HG03439 (cell line): ENCODE results near the gene CHIC1.
"Not testable (repeated sequence)": the region's sequence is repeated elsewhere in the genome, so short reads cannot be mapped to it uniquely, and the experiment has no call there.

ENCODE experiments used
- ATAC-seq: cut with Tn5 transposase; IDR thresholded peaks from one replicate; pipeline ENCODE4 v1.9.1; 2021; ENCODE audit warnings: mild to moderate bottlenecking, moderate library complexity; ENCODE audit not compliant: unreplicated experiment

Gene CHIC1

DNA sequence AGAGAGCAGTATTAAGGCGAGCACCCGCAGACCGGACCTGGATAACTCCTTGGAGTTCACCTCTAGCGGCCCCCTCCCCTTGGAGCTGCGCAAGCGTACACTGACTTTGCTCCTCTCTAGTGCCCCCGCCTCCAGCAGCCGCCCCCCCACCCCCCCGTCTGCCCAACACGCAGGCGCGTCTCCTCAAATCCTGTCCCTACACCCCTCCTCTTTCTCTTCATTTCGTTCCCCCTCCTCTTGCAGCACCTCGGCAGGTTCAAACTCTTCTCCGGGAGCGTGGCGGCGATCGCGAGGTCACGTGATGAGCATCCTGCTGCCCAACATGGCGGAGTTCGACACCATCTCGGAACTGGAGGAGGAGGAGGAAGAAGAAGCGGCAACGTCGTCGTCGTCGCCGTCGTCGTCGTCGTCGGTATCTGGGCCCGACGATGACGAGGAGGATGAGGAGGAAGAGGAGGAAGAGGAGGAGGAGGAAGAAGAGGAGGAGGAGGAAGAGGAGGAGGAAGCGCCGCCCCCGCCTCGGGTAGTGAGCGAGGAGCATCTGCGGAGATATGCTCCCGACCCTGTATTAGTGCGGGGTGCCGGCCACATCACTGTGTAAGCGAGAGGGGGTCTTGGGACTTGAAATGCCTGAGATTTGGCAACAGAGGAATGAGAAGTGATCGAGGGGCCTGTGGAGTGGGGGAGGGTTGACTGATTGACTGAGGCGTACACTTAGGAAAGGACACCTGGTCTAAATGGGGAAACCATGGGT is at the start of gene CHIC1:
Gene CHIC1, plus strand, starts transcription at position 214 of the 754 bp plus-strand sequence. Its CDS starts 88 bp downstream, at position 302.
- peak; percentile 65 for ATAC-seq

GRCh38 chrX:73522823-73523222 is 40.2 kb upstream of the CHIC1 start:
- ATAC-seq: not testable (repeated sequence)

DNA sequence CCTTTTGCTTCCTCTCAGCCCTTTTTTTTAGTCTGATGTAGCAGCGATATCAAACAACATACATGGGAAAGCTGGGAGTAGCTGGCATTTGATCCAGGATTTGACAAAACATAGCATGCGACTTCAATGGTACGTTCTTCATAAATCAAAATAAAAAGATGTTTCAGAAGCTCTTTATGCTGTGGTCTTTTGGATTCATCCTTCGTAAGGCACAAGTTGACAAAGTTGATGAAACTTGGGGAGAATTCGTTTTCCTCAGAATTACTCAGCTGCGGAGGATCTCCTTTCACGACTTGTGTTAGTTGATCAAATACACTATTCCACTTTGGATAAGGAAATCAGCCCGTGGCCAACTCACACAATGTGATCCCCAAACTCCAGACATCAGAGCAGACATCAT is 38.1 kb upstream of the CHIC1 start:
- no peak for ATAC-seq

DNA sequence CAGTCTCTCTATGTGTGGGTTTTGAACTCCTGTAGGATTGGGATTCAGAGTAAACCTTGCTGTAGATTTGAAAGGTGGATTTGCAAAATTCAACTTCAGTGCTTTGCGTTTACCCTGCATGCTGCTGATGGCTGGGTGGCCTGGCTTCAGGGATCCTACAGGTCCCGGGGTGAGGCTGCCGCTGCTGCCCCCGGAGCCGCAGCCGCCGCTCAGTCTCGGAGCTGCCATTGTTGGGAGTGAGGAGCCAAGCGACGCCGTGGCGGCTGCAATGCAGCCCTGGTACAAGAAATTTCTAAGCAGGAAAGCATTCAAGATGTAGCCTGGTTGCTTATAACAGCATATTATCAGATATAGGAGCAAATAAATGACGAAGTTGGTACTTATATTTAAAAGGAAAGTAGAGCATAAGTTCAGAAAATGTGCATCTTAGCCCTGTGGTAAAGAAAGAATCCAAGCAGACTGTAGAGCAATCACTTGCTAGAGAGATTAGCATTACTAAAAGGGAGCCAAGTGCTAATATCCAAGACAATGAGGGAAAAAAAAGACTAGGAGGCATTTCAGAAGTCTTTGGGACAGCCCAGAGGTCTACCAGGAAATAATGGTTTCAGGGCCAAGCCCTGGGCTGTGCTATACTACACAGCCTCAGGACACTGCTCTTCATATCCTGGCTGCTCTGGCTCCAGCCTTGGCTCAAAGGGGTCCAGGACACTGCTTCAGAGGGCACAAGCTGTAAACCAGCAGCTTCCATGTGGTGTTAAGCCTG is 36.9 kb upstream of the CHIC1 start:
- ATAC-seq: no peak

GRCh38 chrX:73531655-73532054 is 31.3 kb upstream of the CHIC1 start:
- ATAC-seq: not testable (repeated sequence)

GRCh38 chrX:73556159-73556558 is 6.8 kb upstream of the CHIC1 start:
- ATAC-seq: no peak

DNA sequence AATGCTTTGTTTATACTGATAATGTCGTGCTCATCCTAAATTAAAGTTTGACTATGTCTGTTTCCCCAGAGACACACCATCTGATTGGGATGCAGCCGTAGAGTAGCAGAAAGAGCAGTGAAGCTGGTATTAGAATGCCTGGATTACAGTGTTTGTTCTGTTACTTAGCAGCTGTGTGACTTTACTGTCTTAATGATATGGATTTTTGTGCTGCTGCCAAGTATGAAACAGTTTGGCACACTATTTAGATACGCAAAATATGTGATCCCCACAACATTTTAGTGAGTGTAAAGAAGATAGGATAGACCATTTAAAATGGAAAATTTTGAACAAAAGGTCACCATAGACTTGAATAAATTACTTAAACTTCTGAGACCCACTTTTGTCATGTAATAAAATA is 1.2 kb upstream of the CHIC1 start:
- no peak for ATAC-seq

DNA sequence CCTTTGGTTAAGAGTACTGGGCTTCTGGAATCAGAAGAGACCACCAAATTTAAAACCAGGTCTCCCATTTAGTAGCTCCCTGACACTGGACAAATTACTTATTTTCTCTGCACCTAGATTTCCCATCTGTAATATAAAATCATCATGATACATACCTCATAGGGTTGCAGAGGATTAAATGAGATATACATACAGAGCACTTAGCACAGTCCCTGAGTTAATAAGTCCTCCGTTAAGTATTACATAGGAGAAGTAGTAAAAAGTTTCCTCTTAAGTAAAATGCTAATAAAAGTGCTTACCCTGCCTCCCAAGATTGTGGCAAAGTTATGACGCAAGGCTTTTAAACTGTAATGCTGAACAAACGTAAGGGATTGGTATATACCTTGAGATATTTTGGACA is 539 bp upstream of the CHIC1 start:
- peak; percentile 13 for ATAC-seq

DNA sequence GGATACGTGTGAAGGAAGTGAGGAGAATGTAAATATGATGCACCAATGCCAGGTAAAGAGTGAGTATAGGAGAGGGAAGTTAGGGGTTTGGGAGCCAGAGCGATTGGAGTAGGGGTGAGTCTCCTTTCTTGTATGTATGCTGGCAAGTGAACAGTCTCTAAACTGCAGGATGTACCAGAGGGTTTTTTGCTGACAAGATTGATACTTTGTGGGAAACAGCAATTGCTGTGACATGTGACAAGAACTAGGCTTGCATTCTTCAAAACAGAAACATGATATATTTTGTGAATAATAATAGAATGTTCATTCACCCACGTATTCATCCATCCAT is 706 bp downstream of the CHIC1 start:
- peak; percentile 36 for ATAC-seq

DNA sequence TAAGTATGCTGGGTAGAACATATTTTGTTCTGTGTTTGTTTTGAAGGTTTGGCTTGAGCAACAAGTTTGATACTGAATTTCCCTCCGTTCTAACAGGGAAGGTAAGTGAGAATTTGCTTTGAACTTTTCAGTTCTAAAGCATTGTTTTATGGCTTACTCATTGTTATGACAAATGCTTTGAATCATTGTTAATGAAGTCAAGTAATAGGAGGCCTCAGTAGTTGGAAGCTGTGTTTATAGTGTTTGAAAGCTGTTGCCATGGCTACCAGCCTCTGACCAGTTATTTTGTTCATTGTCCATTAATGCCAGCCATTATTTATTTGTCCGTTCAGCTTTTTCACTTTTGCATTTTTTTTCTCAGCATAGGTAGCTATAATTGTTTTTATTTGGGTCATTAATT is 14.4 kb downstream of the CHIC1 start:
- ATAC-seq: no peak

- no peak for ATAC-seq
Observed at GRCh38 chrX:73581002-73581628, 18.1 kb downstream of the CHIC1 start.

- ATAC-seq: not testable (repeated sequence)
Observed at GRCh38 chrX:73597758-73598157, 34.8 kb downstream of the CHIC1 start.

DNA sequence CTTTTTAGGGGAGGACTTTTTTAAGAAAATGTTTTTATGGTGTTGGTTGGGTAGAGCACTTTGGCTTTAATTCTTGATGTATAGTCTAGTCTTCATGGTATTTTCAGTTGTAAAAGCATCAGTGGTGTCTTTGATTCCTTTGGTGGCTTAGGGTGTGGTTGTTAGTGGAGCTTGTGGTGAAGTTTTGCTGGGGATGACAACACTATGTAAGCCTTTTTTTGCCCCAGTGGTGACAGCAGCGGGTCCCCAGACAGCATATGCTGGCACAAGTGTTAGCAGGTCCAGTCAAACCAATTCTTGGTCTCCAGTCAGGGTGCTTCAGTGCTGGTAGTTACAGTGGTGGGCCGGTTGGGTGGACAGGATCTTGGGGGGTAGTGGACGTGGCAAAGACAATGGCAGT is 52.0 kb downstream of the CHIC1 start:
- no peak for ATAC-seq

GRCh38 chrX:73641669-73642068 is 78.7 kb downstream of the CHIC1 start:
- not testable (repeated sequence) for ATAC-seq

GRCh38 chrX:73647212-73647611 is 84.2 kb downstream of the CHIC1 start:
- ATAC-seq: no peak

- ATAC-seq: no peak
Observed at GRCh38 chrX:73647632-73648322, 84.8 kb downstream of the CHIC1 start.

DNA sequence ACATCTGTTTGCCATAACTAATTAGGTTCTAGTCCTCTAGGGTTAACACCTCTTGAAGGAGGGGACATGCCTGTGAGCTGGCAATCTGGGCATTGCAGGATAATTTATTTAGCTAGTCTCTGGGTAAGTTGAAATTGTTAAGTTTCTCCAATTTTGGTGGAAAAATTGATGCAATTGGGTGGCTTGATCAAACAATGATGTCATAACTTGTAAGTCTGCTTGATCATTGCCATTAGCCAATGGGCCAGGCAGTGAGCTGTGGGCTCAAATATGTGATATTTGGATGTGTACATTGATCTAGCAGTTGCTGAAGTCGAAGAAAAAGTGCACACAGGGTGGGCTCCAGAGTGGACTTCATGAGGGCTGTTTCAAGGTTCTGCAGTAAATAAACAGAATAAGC is 98.3 kb downstream of the CHIC1 start:
- not testable (repeated sequence) for ATAC-seq

DNA sequence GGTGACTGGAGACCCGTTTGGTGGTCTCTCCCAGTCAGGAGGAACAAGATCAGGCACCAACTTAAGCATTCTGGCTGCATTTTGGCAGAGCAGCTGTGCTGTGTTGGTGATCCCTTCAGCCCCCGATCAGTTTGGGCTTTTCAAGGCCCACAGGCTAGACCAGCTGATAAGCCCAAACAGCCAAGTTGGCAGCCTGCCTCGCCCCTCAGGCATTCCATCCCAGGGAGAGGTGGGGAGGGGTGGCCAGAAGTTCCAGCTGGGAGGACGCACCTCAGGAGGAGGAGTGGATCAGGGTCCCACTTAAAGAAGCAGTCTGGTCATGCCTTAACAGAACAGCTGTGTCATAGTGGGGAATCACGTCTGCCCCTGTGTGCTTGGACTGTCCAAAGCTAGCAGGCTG is 105.8 kb downstream of the CHIC1 start:
- ATAC-seq: no peak

DNA sequence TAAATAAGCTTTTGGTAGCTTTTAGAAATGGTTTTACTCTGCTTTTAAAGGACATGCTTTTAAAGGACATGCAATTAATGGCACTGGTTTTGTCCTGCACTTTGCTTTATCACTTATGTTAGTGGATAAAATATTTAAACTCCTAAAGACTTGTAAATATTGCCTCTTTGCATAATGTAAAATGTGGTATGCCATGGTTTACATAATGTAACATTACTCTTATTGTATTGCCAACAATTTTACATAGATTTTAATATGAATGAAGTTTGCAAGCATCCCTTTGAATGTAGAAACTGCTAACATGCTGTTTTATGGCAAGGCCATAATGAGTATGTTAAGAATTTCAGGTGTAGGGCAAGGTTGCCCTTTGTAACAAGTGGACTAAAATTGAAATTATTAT is 118.4 kb downstream of the CHIC1 start:
- ATAC-seq: no peak

DNA sequence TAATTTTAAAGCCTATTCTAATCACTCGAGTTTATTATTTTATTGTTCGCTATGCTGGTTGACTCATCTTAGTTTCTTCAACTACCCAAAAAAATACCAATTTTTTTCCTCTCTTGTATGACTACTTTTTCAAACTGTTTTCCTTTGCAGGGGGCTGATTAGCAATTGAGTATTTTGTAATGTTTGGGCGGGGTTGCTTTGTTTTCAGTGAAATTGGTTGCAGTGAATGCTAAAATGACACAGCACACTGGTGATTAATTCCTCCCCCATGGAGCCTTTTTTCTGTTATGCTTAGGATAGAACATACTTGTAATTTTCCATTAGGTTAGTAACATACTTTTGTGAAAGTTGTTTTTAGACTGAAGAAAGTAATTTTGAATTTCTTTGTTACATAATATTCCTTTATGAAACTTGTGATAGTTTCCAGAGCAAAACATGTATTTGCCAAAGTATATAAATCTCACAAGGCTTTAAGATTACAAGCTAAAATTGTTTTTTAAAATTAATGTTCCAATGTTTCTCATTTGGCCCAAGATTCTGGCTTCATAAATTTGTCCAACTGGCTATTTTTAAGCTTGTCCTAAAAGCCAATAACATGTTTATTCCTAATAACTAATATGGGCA is 120.4 kb downstream of the CHIC1 start:
- ATAC-seq: no peak

DNA sequence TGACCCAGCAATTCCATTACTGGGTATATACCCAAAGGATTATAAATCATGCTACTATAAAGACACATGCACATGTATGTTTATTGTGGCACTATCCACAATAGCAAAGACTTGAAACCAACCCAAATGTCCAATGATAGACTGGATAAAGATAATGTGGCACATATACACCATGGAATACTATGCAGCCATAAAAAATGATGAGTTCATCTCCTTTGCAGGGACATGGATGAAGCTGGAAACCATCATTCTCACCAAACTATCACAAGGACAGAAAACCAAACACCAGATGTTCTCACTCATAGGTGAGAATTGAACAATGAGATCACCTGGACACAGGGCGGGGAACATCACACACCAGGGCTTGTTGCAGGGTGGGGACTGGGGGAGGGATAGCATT is 144.0 kb downstream of the CHIC1 start:
- ATAC-seq: not testable (repeated sequence)
